Omental fat pad (tissue), 4 donors: ENCODE measurements around the gene EXD3. TPM values are rescaled to one million over a fixed set of nuclear protein-coding genes. Genes with fewer than 3 reads are reported as not detected.

Experiments used
- ATAC-seq: fragments of 150-250 bp; one replicate; pipeline ENCODE4 v1.9.1; 2016; ENCODE audit warnings: mild to moderate bottlenecking, moderate library complexity; ENCODE audit not compliant: low FRiP score
- DNase-seq: peaks from one replicate; pipeline ENCODE4 v3.0.0-alpha.2; 2019; ENCODE audit warnings: low spot score
- CTCF ChIP-seq, 3 donors: fragments of 450-650 bp; IDR thresholded peaks; one replicate each; pipeline ENCODE4 v1.5.1; 2016 to 2017; ENCODE audit warnings: antibody characterized with exemption in 3 of 3, mild to moderate bottlenecking in 3 of 3, moderate library complexity in 2 of 3
- total RNA-seq, 4 donors: library from RNA; depleted of rRNA; stranded (reverse); fragments of >200 nt; gene quantifications; one replicate each; pipeline ENCODE4 v1.1.0, GENCODE V29; 2016

Gene EXD3
- total RNA-seq, 4 donors from 2014 or later = 8.3 to 18.3 (median 10.5) TPM

DNA sequence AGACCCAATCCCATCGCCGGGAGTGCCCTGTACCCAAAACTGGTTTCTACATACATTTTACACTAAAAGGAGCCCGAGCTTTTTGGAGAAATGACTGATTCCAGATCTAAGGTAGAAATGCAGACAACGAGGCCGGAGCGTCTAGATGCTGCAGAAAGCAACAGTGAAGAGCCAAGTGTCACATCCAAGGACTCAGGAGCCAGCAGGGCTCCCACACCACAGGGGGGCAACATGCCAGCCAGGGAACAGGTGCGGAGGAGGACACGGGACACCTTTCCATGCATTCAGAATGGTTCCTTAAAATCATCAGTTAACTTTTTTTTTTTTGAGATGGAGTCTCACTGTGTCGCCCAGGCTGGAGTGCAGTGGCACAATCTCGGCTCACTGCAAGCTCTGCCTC, 97.8 kb downstream of the EXD3 start:
- ATAC-seq (no peak), DNase-seq (no peak)
- TF ChIP-seq CTCF (IDR thresholded peaks at IDR 0.05) = no peak

GRCh38 chr9:137323531-137324331, 99.2 kb downstream of the EXD3 start:
- no peak for ATAC-seq
- no peak for DNase-seq

GRCh38 chr9:137321726-137322361, 101.1 kb downstream of the EXD3 start:
- ATAC-seq (no peak), DNase-seq (no peak)
- TF ChIP-seq CTCF (IDR thresholded peaks at IDR 0.05) = no peak

More at GRCh38 chr9:137323531-137324331, 99.2 kb downstream of the EXD3 start:
- TF ChIP-seq CTCF (IDR thresholded peaks at IDR 0.05) = no peak

- ATAC-seq (no peak), DNase-seq (peak; percentile 20)
- no peak for TF ChIP-seq CTCF (IDR thresholded peaks at IDR 0.05)
Measured at GRCh38 chr9:137320555-137321384, 102.2 kb downstream of the EXD3 start.

DNA sequence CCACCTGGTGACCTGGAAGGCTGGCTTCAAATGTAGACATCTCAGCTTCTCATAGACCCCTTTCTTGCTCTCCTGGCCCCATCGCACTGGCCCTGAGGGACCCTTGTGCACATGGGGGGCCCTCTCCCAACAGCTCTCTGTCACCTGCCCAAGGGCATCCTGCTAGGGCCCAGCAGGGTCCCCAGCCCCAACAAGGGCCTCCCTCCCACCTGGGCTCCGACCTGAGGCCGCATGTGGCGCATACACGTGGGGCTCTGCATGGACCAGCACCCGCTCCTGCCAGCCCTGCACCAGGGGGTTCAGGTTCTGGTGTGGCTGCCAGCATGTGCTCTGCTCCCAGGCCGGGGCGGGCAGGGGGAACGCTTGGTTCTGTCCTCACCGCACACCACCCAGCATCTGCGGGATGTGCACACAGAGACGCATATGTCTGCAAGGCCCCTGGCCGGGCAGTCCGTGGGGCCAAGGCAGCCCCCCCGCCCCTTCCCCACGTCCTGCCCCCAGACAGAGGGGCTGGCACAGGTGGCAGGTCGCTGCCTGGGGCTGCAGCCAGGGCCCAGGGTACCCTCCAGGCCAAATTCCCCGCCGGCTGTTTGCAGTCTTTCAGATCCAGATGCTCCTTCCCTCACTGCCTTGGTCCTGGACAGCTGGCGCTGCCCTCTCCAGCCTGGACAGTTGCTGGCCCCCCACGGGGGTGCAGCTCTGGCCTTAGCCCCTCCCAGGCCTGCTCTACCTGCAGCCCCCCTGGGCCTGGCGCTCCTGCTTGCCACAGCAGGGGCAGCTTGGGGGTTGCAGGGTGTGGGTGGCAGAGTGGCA, 103.0 kb downstream of the EXD3 start:
- ATAC-seq (no peak), DNase-seq (no peak)
- TF ChIP-seq CTCF (IDR thresholded peaks at IDR 0.05) = no peak

GRCh38 chr9:137319011-137319738, 103.8 kb downstream of the EXD3 start:
- DNase-seq (peak; percentile 19), ATAC-seq (peak; percentile 32)
- no peak for TF ChIP-seq CTCF (IDR thresholded peaks at IDR 0.05)
